ENCODE measurements around the gene DOHH.
"Not testable (repeated sequence)": the region's sequence is repeated elsewhere in the genome, so short reads cannot be mapped to it uniquely, and the experiment has no call there.

The DOHH gene

DNA sequence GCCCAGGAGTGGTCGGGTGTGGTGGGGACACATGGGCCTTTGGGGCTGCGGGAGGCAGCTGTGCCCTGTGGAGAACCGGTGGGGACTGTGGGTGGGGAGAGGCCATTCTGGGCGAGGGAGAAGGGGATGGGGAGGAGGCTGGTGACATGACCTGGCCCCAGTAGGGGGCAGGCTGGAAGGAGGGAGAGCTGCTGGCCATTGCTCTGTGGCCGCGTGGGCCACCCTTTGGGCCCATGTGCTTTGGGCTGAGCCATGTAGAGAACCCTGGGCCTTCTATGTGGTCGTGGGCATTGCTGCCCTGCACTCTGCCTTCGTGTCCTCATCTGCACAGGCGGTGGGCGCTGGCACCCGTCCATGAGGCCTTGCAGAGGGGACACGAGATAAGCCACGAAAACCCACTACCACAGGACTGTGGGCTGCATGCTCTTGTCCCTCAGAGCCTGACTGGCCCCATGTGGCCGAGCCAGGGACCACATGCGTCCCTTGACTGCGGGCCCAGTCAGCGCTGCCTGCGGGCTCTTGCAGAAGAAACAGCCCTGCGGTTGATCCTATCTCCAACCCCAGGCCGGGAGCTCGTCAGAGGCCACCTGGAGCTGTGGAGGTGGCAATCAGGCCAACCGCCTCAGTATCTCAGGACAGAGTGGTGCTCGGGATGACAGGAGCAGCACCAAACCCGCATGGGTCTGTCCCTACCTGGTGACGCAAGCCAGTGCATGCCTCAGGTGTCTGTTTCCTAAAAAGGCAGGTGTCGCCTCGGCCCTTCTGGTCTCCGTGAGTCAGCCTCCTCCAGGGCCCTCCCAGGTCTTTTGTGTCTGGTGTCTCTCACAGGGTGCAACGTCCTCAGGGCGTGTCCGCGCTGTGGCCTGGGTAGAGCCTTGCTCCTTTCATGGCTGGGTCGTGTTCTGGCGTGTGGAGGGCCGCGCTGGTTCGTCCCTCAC, 20.0 kb upstream of the DOHH start:
- DNase-seq (ENCODE audit: low read depth in 2 of 2, low spot score in 1 of 2): no peak

DNA sequence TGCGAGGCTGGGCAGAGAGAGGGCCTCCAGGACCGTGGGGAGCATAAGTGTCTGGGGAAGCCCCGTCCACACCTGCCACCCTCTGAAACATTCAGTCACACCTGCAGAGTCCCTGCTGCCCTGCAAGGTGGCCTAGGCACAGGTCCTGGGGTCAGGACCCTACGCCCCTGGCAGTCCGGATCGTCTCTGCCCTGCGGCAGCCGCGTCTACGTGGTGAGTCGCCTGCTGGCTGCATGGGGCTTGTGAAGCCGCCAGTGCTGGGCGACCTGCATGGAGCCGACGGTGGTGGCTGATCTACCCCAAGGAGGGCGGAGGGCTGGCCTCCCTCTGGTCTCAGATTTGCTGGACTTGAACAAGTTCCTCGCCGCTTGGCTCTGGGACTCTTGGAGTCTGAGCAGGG, 18.7 kb upstream of the DOHH start:
- no peak for DNase-seq (ENCODE audit: low read depth in 2 of 2, low spot score in 1 of 2)

DNA sequence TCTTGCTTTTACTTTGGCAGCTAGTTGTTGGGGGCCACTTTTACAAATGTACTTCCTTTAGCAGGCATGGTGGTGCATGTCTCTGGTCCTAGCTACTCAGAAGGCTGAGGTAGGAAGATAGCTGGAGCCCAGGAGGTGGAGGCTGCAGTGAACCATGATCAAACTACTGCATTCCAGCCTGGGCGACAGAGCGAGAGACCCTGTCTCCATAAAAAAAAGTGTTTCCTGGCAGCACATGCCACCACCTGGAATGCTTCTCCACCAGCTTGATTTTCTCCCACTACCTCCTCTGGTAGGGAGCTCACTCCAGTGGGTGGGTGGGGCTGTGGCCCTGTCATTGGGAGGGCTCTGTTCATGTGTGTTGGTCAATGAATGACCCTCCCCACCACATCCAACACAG, 18.2 kb upstream of the DOHH start:
- no peak for DNase-seq (ENCODE audit: low read depth in 2 of 2, low spot score in 1 of 2)

DNA sequence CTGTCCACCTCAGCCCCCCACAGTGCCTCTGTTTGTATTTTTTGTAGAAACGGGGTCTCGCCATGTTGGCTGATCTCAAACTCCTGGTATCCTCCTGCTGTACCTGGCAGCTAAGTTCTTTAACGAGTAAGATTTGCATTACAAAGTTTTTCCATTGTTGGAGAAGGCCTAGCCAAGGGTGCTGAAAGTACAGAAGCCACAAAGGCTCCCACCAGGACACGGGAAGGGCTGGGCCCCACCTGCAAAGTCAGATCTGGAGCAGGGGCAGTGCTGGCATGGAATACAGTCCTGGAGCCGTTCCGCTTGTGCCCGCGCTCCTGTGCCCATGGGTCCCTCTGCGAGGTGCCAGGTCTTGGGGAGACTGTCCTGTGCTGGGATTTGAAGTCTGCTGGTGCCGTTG, 17.8 kb upstream of the DOHH start:
- DNase-seq (ENCODE audit: low read depth in 2 of 2, low spot score in 1 of 2): no peak

DNA sequence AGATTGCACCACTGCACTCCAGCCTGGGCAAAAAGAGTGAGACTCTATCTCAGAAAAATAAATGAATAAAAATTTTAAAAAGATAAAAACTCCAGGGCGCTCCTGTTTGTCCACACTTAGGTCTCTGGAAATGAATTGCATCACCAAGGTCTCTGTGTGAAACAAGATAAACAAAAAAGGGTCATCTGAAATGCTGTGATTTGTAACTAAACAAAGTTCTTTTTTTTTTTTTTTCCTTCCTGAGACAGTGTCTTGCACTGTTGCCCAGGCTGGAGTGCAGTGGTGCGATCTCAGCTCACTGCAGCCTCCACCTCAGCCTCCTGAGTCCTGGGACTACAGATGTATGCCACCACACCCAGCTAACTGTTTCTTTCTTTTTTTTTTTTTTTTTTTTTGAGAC, 17.2 kb upstream of the DOHH start:
- DNase-seq (ENCODE audit: low read depth in 2 of 2, low spot score in 1 of 2): no peak

DNA sequence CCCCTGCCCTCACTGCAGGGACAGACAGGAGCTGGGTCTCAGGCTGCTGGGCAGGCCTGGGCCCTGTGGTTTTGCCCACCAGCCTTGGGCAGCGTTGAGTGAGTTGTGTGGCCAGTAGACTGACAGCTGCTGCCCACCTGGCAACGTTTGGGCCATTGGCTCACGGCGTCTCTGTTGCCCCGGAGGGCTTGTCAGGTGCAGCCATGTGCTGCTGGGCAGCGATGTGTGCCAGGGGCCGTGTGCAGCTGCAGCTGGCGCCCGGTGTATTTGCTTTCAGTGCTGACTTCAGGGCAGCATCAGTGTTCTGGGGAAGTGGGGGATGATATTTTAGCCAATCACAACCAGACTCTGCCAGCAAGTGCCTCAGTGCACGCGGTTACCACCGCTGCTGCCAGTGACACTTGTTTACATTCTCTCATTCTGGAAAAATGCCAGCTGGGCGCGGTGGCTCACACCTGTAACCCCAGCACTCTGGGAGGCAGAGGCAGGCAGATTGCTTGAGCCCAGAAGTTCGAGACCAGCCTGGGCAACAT, 16.3 kb upstream of the DOHH start:
- no peak for DNase-seq (ENCODE audit: low read depth in 2 of 2, low spot score in 1 of 2)

DNA sequence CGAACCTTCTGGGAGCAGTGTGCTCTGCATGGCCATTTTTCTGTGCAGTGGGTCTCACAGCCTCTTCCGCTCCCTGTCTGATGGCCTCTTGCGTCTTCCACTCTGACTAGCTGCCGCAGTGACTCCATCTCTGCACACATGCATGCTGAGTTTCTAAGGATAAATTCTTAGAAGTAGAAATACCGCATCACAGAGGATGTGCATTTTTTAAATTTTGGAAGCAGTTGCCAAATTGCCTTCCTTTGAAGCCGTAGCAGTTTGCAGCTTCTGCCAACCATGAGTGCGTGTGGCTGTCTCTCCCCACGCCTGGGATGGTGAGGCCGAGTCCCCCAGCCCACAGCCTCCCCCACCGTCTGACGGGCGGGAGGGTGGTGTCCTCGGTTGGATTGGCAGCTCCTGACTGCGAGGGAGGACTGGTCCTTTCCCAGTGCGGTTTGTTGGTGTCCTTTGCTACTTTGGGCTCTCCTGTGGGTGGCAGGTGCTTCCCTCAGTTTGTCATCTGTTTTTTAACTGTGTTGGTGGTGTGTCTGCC, 15.5 kb upstream of the DOHH start:
- no peak for DNase-seq (ENCODE audit: low read depth in 2 of 2, low spot score in 1 of 2)

DNA sequence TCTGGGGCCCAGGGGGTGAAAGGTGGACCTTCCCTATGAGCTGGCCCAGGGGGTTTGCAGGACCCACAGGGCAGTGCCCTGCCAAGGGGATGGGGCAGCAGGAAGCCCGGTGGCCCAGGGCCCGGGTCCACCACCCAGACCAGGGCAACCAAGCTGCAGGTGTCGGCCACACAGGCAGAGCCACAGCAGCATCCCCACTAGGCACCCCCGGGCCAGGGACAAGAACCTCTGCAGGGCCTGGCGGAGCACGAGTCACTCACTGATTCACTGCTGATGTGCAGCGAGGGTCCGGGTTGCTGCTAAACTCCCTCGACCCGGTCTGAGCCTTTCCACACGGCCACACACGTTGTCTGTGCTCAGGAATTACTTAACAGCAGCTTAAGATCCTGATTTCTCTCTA, 14.5 kb upstream of the DOHH start:
- DNase-seq (ENCODE audit: low read depth in 2 of 2, low spot score in 1 of 2): no peak

DNA sequence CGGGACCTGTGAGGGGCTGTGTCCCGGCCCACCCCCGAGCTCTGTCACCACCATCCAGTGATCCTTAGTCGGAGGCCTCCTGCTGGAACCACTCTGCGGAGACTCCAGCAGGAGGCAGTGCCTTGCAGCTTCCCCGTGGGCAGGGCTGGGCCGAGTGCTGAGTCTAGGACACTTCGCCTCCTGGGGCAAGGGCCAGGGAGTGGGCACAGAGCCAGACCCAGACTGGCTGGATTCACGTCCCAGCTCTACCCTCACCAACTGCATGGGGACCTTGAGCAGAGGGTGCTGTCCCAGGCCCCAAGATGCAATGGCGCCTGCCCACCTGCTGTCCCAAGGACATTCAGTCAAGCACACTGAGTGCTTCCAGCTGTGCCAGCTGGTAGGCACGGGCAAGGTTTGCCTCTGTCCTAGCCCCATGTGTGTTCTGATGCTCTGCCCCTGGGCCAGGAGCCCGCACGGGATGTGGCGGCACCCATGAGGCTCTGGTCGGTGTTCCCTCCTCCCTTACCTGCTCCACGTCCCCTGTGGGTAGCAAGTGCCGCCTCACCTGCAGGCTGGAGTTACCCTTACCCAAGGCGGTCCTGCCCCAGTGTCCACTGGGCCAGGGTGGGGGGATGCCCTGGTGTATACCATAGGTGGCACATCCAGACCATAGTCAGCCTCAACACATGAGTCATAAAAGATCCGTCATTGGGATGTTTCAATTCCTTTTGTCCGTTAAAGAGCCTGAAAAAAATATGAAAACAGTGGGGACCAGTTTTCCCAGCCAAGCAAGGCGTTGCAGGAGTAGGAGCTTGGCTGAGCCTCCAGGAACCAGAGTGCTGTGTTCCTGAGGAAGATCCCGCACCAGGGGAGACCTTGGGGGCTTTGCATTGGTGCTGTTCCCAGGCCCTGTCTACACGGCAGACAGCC, 13.0 kb upstream of the DOHH start:
- DNase-seq (ENCODE audit: low read depth in 2 of 2, low spot score in 1 of 2): no peak

DNA sequence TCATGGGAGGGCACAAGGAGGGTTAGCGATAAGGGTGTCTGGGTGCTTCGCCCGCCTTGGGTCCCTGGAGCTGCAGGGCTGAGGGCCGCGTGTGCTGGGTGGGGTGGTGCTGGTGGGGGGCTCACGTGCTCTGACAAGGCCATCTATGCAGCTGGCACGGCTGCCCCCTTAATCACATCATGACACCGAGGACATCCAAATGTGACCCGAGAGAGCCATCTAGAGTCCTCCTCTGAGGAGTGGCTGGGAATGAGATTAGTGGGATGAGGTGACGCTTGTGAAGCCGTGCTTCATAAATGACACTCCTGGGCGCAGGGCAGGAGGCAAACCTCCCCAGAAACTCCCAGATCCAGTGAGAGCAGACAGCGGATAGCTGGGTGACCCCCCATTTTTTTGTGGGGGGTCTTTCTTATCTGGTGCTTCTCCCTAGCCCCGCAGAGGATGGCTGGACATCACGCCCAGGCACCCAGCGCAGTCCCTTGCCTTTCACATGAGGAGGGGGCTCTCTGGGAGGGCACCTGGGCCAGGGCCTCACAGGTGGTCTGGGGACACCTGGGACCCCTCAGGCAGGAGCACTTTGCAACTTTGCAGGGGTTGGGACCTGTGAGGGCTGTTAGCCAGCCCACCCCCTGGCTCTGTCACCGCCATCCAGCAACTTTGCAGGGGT, 12.2 kb upstream of the DOHH start:
- DNase-seq (ENCODE audit: low read depth in 2 of 2, low spot score in 1 of 2): no peak

DNA sequence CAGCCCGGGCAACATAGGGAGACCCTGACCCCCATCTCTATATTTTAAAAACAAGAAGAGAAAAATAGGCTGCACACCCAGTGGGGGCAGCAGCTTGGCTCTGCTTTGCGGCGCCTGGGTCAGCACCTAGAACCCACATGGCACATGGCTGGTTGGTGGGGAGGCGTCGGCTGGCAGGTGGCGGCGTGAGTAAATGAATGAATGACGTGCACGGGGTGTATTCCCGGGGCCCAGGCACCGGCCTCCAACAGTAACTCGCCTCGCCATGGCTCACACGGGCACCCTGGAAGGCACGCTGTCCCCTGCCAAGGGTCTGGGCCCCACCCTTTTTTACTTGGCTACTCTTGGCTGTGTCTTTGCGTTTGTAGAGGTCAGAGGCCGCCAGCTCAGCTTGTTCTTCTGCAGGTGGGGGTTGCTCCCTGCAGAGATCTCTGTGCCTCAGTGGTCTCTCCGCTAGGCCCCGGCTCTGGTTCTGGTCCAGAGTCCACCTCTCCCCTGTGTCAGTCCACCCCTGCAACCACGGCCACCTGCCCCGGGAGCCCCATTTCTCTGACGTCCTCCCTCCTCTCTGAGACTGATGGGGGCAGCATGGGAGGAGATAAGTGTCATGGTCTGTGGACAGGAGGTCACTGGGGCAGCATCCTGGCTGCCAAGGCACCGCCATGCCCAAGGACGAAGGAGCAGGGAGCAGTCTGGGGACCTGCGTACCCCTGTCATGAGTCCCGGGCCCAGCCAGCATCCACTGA, 11.2 kb upstream of the DOHH start:
- no peak for DNase-seq (ENCODE audit: low read depth in 2 of 2, low spot score in 1 of 2)

DNA sequence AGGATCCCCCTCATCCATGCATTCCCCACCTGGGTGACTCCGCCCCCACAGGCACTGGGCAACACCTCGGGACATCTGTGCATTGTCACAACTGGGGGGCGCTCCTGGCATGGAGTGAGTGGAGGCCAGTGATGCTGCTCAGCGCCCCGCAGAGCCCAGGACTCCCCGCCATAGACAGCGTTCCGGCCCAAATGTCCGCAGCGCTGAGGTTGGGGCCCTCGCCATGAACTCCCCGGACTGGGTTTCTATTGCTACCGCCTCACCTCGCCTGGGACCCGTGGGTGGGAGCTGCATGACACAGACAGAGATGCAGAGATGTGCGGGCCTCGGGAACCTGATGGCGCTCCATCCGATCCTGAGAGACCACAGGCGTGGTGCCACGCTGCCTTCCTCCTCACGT, 10.3 kb upstream of the DOHH start:
- no peak for DNase-seq (ENCODE audit: low read depth in 2 of 2, low spot score in 1 of 2)

DNA sequence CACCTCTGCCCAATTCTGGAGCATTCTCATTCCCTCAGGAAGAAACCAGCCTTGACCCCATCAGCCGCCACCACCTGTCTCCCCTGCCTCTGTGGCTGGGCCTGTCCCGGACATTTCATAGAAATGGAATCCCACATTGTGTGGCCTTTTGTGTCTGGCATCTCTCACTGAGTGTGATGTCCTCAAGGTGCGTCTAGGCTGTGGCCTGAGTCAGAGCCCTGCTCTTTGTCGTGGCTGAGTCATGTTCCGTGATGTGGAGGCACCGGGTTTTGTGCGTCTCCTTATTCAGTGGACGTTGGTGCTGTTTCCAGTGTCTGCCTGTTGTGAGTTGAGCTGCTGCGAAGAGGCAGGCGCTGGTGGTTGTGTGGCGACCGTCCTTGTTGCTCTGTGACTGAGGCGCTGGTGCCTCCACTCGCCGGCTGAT, 9.1 kb upstream of the DOHH start:
- no peak for DNase-seq (ENCODE audit: low read depth in 2 of 2, low spot score in 1 of 2)

DNA sequence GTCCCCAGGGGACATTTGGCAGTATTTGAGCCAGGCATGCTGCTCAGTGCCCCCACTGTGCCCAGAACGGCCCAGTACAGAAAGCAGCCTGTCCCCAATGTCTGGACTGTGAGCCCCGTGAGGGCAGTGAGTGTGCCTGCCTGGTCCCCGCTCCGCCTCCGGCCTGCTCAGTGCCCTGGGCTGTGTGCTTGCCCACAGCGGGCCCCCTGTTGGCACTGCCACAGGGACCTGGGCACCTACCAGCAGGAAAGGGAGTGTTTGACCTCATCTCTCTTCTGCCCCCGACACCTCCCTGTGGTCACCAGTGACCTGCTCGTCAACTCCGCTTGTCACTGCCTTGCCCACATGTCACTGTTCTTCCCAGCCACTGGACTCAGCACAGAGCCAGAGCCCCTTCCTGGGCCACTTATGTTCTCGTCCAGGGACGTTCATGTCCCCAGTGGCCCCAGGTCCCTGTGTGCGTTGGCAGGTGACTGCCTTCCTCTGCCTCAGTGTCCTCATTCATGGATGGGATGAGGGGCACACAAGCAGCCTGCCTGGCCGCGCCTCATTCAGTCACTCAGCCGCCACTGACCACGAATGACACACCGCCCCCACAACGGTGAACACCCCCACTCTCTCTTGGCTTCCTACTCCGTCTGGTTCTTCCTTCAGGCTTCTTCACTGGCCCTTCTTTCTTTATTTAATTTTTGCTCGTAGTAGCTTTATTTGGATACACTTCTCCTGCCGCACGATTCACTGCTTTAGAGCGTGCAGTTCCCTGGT, 8.5 kb upstream of the DOHH start:
- DNase-seq (ENCODE audit: low read depth in 2 of 2, low spot score in 1 of 2): no peak

DNA sequence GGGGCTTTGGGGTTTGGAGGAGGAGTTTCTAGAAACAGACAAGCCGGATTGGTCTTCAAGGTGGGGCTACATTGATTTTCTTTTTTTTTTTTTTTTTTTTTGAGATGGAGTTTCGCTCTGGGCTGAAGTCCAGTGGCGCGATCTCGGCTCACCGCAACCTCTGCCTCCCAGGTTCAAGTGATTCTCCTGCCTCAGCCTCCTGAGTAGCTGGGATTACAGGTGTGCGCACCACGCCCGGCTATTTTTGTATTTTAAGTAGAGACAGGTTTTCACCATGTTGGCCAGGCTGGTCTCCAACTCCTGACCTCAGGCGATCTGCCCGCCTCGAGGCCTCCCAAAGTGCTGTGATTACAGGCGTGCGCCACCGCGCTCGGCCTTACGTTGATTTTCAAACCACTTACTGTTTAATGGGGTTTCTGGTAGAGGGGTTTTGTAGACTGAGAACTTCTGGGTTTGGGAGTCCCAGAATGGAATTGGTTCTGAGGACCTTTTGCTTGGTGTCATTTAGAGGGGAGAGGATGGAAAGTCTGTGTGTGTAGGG, 7.7 kb upstream of the DOHH start:
- DNase-seq (ENCODE audit: low read depth in 2 of 2, low spot score in 1 of 2): not testable (repeated sequence)

DNA sequence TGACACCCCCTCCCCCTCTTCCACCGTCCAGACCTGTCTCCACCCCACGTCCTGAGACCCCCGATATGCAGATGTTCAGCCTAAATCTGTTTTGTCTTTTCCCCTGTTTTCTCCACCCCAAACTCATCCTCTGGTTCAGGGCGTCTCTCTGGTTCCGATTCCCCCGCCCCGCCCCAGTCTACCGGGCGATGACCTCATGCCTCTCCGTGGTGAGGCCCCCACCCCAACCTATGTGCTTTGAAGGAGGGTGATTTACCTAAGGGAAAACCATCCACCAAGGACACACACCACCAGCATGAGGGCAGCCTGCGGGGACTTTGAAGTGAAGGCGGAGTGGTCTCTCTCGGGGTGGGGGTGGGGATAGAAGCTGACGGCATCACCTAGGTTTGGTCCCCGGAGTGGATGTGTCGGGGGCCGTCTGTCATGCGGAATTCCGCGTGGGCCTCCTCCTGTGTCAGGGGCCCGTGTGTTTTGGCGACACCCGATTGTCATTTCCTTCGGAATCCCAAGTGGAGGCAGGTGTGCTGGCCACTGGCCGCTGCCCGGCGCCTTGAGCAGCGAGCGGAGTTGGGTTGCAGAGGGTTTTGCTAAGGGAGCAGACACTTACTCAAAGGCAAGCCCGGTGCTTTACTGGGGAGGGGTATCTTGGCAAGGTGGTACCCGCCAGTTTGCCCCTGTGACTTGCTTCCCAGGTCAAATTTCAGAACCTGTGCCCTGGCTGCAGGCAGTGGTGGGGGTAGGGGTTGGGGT, 7.1 kb upstream of the DOHH start:
- no peak for DNase-seq (ENCODE audit: low read depth in 2 of 2, low spot score in 1 of 2)

DNA sequence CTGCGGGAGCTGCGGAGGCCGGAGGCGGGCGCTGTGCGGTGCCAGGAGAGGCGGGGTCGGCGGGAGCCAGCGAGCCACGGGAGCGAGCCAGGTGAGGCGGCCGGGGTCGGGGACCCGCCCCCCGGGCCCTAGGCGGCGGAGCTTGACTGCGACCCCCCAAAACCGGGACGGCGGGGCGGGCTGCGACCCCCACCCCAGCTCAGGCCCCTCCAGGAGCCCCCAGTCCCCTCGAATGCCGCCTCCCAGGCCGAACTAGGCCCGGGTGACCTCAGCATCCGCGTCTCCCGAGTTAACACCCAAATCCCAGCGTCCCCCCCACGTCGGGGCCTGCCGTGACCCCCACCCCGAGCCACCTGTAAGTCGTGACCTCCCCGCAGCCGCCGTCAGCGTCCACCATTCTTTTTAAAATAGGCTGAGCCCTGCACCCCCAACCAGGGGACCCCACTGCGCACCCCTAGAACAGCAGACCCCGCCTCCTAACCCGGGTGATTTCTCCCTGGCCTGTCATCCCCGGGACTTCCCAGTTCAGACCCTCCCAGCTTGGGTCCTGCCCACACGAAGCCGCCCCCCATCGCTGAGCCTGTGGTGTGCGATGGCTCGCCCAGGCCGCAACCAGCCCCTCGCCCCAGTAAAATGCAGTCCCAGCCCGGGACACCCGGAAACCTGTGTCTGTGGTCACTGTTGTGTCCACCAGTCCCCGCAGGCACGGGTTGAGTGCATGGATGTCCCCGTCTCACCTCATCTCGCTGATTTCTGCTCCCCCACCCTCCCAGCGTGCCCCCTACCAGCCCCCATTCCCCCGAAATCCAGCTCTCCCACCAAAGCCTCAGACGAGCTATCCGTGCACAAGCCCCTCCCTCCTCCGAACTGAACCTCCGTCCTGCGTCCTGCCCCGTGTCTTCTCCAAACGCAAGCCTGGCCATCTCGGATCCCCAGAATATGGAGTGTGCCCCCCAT, 6.2 kb upstream of the DOHH start:
- no peak for DNase-seq (ENCODE audit: low read depth in 2 of 2, low spot score in 1 of 2)
